Lung (tissue), 16 donors: ENCODE measurements around the gene SAMD4A. TPM values are rescaled to one million over a fixed set of nuclear protein-coding genes. Genes with fewer than 3 reads are reported as not detected.

Source experiments
- ATAC-seq: fragments of 200-7000 bp; cut with Tn5 transposase; one replicate; pipeline ENCODE4 v1.9.1; 2020; ENCODE audit warnings: moderate number of reproducible peaks; ENCODE audit not compliant: insufficient read depth, low FRiP score
- DNase-seq, 3 donors: peaks; one replicate each; pipeline ENCODE4 v3.0.0-alpha.2; 2013 to 2017
- H3K27ac ChIP-seq, 2 donors: one replicate each; pipeline ENCODE4 v1.5.1; 2013; ENCODE audit warnings: mild to moderate bottlenecking in 2 of 2, moderate library complexity in 2 of 2, control low read depth in 1 of 2, inconsistent platforms in 1 of 2, low read depth in 1 of 2, low read length in 1 of 2
- H3K27me3 ChIP-seq, 3 donors: one replicate each; pipeline ENCODE4 v1.5.1; 2013; ENCODE audit warnings: low read length in 2 of 3; ENCODE audit not compliant: control insufficient read depth in 3 of 3, insufficient read depth in 3 of 3
- H3K36me3 ChIP-seq, 4 donors: one replicate each; pipeline ENCODE4 v1.5.1; 2013; ENCODE audit warnings: low read length in 4 of 4, mild to moderate bottlenecking in 1 of 4, moderate library complexity in 1 of 4; ENCODE audit not compliant: control insufficient read depth in 4 of 4, insufficient read depth in 4 of 4
- H3K4me1 ChIP-seq, 5 donors: one replicate each; pipeline ENCODE4 v1.5.1; 2013; ENCODE audit warnings: low read length in 5 of 5, mild to moderate bottlenecking in 2 of 5, moderate library complexity in 1 of 5; ENCODE audit not compliant: control insufficient read depth in 5 of 5, insufficient read depth in 5 of 5
- H3K4me3 ChIP-seq: one replicate; pipeline ENCODE4 v1.5.1; 2013; ENCODE audit warnings: mild to moderate bottlenecking, control low read depth, moderate library complexity
- H3K9ac ChIP-seq, 2 donors: one replicate each; pipeline ENCODE4 v1.5.1; 2013; ENCODE audit warnings: low read length in 2 of 2, control low read depth in 1 of 2; ENCODE audit not compliant: insufficient read depth in 1 of 2
- H3K9me3 ChIP-seq, 4 donors: one replicate each; pipeline ENCODE4 v1.5.1; 2013; ENCODE audit warnings: low read length in 3 of 4, mild to moderate bottlenecking in 1 of 4, moderate library complexity in 1 of 4; ENCODE audit not compliant: control insufficient read depth in 4 of 4, insufficient read depth in 3 of 4
- WGBS, 2 donors: extraction: QIAGEN DNeasy Blood & Tissue Kit; methylation state at CpG; one replicate each; pipeline ENCODE4 v1.1.7; 2013; 5-methylcytosine and 5-hydroxymethylcytosine counted together
- long read RNA-seq, 5 donors: transcript quantifications; one replicate each; lab custom pipeline, GENCODE V29; 2026
- polyA plus RNA-seq, 2 donors: library from polyadenylated mRNA; stranded (reverse); fragments of 200-250 nt; gene quantifications; one replicate each; pipeline ENCODE4 v1.2.1, GENCODE V29; 2013
- total RNA-seq, 2 donors: library from RNA; depleted of rRNA in 1 of 2; stranded (reverse); fragments of >200 nt in 1 of 2; gene quantifications; one replicate each; pipeline ENCODE4 v1.2.1, GENCODE V29; 2014 to 2021
- TF ChIP-seq, protein P1 (sequence below): IDR thresholded peaks from 2 replicates; pipeline ENCODE4 v1.5.1; 2012; ENCODE audit warnings: mild to moderate bottlenecking; ENCODE audit errors: control extremely low read depth, extremely low read depth
- donor health status: control.
- donor health status: control.
- donor health status: Bipolar disorder and iron deficiency.
- donor health status: healthy.
- donor health status: DM: yes; HTN: yes; CAD: no.

SAMD4A gene, protein sequence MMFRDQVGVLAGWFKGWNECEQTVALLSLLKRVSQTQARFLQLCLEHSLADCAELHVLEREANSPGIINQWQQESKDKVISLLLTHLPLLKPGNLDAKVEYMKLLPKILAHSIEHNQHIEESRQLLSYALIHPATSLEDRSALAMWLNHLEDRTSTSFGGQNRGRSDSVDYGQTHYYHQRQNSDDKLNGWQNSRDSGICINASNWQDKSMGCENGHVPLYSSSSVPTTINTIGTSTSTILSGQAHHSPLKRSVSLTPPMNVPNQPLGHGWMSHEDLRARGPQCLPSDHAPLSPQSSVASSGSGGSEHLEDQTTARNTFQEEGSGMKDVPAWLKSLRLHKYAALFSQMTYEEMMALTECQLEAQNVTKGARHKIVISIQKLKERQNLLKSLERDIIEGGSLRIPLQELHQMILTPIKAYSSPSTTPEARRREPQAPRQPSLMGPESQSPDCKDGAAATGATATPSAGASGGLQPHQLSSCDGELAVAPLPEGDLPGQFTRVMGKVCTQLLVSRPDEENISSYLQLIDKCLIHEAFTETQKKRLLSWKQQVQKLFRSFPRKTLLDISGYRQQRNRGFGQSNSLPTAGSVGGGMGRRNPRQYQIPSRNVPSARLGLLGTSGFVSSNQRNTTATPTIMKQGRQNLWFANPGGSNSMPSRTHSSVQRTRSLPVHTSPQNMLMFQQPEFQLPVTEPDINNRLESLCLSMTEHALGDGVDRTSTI
- total RNA-seq (10 to 100 TPM; 25.9 to 26.6 TPM), polyA plus RNA-seq (1 to 10 TPM; 5.8 to 6.4 TPM)
- long read RNA-seq, donor 1 = 0 reads
- long read RNA-seq, donor 2 = 0 reads
- long read RNA-seq, donor 3 = 0 reads
- long read RNA-seq, donor 4 = 0 reads
- long read RNA-seq, donor 5, partial matches to known transcripts = 0 of 1 reads
- long read RNA-seq, donor 5, other reads (novel, unspliced or antisense) = 0 of 1 reads

DNA sequence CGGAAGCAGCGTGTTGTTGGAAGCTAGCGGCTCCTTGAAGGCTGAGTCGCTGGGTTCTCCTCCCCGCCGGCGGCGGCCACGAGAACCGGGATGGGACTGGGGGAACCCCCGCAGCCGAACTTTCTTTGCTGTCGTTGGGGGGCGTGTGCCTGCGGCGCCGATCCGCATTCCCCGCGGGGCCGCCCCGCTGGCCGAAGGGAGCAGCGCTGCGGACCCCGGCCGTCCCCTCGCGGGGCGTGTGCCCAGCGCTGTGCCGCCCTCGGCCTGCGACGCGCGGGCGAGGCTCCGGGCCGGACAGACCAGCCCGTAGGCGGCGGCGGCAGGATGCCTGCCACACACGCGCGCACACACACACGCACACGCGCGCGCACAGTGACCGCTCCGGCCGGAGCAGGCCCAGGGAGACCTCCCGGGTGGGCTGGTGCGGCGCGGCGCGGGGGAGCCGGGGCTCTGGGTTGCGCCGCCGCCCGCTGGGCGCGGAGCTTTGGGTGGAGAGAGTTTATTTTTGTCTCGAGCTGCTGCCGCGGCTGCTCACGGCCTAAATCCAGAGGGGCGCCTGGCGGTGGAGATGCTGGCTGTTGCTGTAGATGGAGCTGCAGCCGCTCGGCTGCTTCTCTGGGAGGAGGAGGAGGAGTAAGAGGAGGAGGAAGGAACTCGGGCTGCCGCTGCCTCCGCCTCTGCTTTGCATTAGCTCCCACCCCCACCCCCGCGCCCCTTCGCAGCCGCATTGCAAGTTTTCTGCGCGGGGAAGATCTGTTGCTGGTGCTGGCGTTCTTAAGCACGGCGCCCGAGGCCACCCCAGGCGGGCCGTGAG lies at the start of gene SAMD4A:
TSS of gene SAMD4A (plus strand) at position 719 of the 814 bp plus-strand sequence. CDS start 789 bp downstream, outside the sequence.
- TF ChIP-seq, protein P1, sequence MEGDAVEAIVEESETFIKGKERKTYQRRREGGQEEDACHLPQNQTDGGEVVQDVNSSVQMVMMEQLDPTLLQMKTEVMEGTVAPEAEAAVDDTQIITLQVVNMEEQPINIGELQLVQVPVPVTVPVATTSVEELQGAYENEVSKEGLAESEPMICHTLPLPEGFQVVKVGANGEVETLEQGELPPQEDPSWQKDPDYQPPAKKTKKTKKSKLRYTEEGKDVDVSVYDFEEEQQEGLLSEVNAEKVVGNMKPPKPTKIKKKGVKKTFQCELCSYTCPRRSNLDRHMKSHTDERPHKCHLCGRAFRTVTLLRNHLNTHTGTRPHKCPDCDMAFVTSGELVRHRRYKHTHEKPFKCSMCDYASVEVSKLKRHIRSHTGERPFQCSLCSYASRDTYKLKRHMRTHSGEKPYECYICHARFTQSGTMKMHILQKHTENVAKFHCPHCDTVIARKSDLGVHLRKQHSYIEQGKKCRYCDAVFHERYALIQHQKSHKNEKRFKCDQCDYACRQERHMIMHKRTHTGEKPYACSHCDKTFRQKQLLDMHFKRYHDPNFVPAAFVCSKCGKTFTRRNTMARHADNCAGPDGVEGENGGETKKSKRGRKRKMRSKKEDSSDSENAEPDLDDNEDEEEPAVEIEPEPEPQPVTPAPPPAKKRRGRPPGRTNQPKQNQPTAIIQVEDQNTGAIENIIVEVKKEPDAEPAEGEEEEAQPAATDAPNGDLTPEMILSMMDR = no peak
- Histone ChIP-seq H3K4me3 (peak within 1 kb of the TSS; percentile 66), H3K27ac (peak within 1 kb of the TSS; percentile 96 to 99), H3K27me3 (peaks cover 0 to 4% (median 0%) of the 10 kb centered on the region in 3 donors), H3K36me3 (no peaks in the 10 kb centered on the region), H3K9me3 (no peaks in the 10 kb centered on the region), H3K4me1 (peaks cover 0 to 28% (median 4%) of the 10 kb centered on the region in 5 donors), H3K9ac (peak within 1 kb of the TSS; percentile 30 to 82)
- peak; percentile 42 for ATAC-seq
- WGBS, 2 donors = 0% methylated on average over 57 to 91 of the region's 91 CpGs
- DNase-seq = peak; percentile 89 to 91 (median 90)

DNA sequence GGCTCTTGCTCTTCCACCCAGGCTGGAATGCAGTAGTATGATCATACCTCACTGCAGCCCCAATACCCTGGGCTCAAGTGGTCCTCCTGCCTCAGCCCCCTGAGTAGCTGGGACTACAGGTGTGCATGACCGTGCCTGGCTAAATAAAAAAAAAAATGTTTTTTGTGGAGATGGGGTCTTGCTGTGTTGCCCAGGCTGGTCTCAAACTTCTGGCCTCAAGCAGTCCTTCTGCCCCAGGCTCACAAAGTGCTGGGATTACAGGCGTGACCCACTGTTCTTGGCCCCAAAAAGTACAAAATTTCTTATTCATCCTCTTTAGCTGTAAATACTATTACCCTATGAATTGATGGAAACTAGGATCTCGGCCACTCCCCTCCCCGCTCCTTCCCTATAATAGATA lies 42.5 kb upstream of the SAMD4A start:
- no peaks in the 10 kb centered on the region for H3K27me3 ChIP-seq
- H3K4me3 ChIP-seq = no peak overlapping the region
- no peak overlapping the region for H3K9ac ChIP-seq
- H3K9me3 ChIP-seq = no peaks in the 10 kb centered on the region
- peaks cover 10 to 23% (median 13%) of the 10 kb centered on the region in 4 donors for H3K36me3 ChIP-seq
- no peak for ATAC-seq
- no peak overlapping the region for H3K27ac ChIP-seq
- no peak for DNase-seq
- 96% methylated on average over 4 of the region's 4 CpGs for WGBS, 2 donors
- no peaks in the 10 kb centered on the region for H3K4me1 ChIP-seq
- TF ChIP-seq, protein P1 = no peak

- DNase-seq (no peak), ATAC-seq (no peak)
- H3K4me1 ChIP-seq = peaks cover 0 to 3% (median 0%) of the 10 kb centered on the region in 5 donors
- TF ChIP-seq, protein P1 = no peak
- H3K9me3 ChIP-seq = no peaks in the 10 kb centered on the region
- WGBS, 2 donors = 87 to 91% methylated on average over 2 of the region's 2 CpGs
- H3K27me3 ChIP-seq = no peaks in the 10 kb centered on the region
- H3K36me3 ChIP-seq = peaks cover 6 to 15% (median 8%) of the 10 kb centered on the region in 4 donors
- no peak overlapping the region for H3K9ac ChIP-seq
- H3K27ac ChIP-seq = no peak overlapping the region
- H3K4me3 ChIP-seq = no peak overlapping the region
Measured at GRCh38 chr14:54528973-54529372, 38.0 kb upstream of the SAMD4A start.
